Neutrophil (primary cell): ENCODE results near the gene ZBTB12.

Experiments used
- H3K27ac ChIP-seq: fragments of 200-600 bp; sonication (generic); 2 replicates; pipeline ENCODE4 v1.5.1; 2016; ENCODE audit warnings: mild to moderate bottlenecking, moderate library complexity
- H3K27me3 ChIP-seq: fragments of 200-600 bp; sonication (generic); 2 replicates; pipeline ENCODE4 v1.6.0; 2016; ENCODE audit warnings: mild to moderate bottlenecking
- H3K36me3 ChIP-seq: fragments of 200-600 bp; sonication (generic); 2 replicates; pipeline ENCODE4 v1.5.1; 2017
- H3K4me1 ChIP-seq, 2 experiments: fragments of 200-600 bp in 1 of 2; sonication (generic) in 1 of 2; 1 replicate in 1 of 2; 2 replicates in 1 of 2; pipeline versions ENCODE4 v1.5.1 to v1.6.1; 2013 to 2016; ENCODE audit warnings: low read depth in 1 of 2, low read length in 1 of 2, mild to moderate bottlenecking in 1 of 2, moderate library complexity in 1 of 2; ENCODE audit not compliant: control insufficient read depth in 1 of 2, insufficient read depth in 1 of 2
- H3K4me3 ChIP-seq, 2 experiments: fragments of 200-600 bp in 1 of 2; sonication (generic) in 1 of 2; 1 replicate in 1 of 2; 2 replicates in 1 of 2; pipeline ENCODE4 v1.5.1; 2013 to 2016; ENCODE audit warnings: low read depth in 1 of 2, low read length in 1 of 2, mild to moderate bottlenecking in 1 of 2, moderate library complexity in 1 of 2
- H3K9me3 ChIP-seq: fragments of 200-600 bp; sonication (generic); 2 replicates; pipeline ENCODE4 v1.5.1; 2016
- CTCF ChIP-seq: fragments of 200-600 bp; sonication (generic); IDR thresholded peaks from 2 replicates; pipeline ENCODE4 v1.5.1; 2016; ENCODE audit warnings: antibody characterized with exemption

The ZBTB12 gene

GRCh38 chr6:31901953-31902643 lies at the start of gene ZBTB12:
TSS of gene ZBTB12 (minus strand) at chr6:31902086. CDS start at chr6:31901305, 781 bp downstream.
- H3K4me1 ChIP-seq = peaks cover 35 to 37% of the 10 kb centered on the region in 2 experiments
- peak within 1 kb of the TSS; percentile 13 for H3K27ac ChIP-seq
- peak within 1 kb of the TSS; percentile 70 to 72 for H3K4me3 ChIP-seq
- no peaks in the 10 kb centered on the region for H3K36me3 ChIP-seq
- H3K9me3 ChIP-seq = no peaks in the 10 kb centered on the region
- peaks cover 44% of the 10 kb centered on the region for H3K27me3 ChIP-seq
- no peak for TF ChIP-seq CTCF

GRCh38 chr6:31949926-31950548 lies 48.2 kb upstream of the ZBTB12 start:
- Histone ChIP-seq H3K4me1 (no peaks in the 10 kb centered on the region), H3K4me3 (no peak overlapping the region), H3K27me3 (peaks cover 28% of the 10 kb centered on the region), H3K36me3 (peaks cover 44% of the 10 kb centered on the region), H3K27ac (no peak overlapping the region), H3K9me3 (no peaks in the 10 kb centered on the region)
- TF ChIP-seq CTCF = no peak

- TF ChIP-seq CTCF = no peak
- Histone ChIP-seq H3K27me3 (peaks cover 40% of the 10 kb centered on the region), H3K27ac (no peak overlapping the region), H3K36me3 (peaks cover 32% of the 10 kb centered on the region), H3K4me1 (no peaks in the 10 kb centered on the region), H3K9me3 (no peaks in the 10 kb centered on the region), H3K4me3 (no peak overlapping the region)
These were observed 47.0 kb upstream of the ZBTB12 start for GRCh38 chr6:31948753-31949413.

- no peak overlapping the region for H3K27ac ChIP-seq
- no peak for TF ChIP-seq CTCF
- no peaks in the 10 kb centered on the region for H3K9me3 ChIP-seq
- no peak overlapping the region for H3K4me3 ChIP-seq
- peaks cover 46% of the 10 kb centered on the region for H3K27me3 ChIP-seq
- H3K4me1 ChIP-seq = no peaks in the 10 kb centered on the region
- peaks cover 27% of the 10 kb centered on the region for H3K36me3 ChIP-seq
These were observed 46.4 kb upstream of the ZBTB12 start for GRCh38 chr6:31948306-31948705.

- Histone ChIP-seq H3K9me3 (no peaks in the 10 kb centered on the region), H3K36me3 (peaks cover 22% of the 10 kb centered on the region), H3K4me3 (no peak overlapping the region), H3K4me1 (no peaks in the 10 kb centered on the region), H3K27ac (no peak overlapping the region), H3K27me3 (peaks cover 50% of the 10 kb centered on the region)
- TF ChIP-seq CTCF = no peak
These were observed 46.0 kb upstream of the ZBTB12 start for GRCh38 chr6:31947864-31948263.
